Measurements from ENCODE around the gene GPR12. TPM values are rescaled to one million over a fixed set of nuclear protein-coding genes. Genes with fewer than 3 reads are reported as not detected.

Gene GPR12
- total and polyA plus RNA-seq, 2 experiments from 2014 or later = 0.13 TPM; not detected in 1

GRCh38 chr13:26707122-26708006 is 53.2 kb downstream of the GPR12 start (continued):
- TF ChIP-seq, protein P1, sequence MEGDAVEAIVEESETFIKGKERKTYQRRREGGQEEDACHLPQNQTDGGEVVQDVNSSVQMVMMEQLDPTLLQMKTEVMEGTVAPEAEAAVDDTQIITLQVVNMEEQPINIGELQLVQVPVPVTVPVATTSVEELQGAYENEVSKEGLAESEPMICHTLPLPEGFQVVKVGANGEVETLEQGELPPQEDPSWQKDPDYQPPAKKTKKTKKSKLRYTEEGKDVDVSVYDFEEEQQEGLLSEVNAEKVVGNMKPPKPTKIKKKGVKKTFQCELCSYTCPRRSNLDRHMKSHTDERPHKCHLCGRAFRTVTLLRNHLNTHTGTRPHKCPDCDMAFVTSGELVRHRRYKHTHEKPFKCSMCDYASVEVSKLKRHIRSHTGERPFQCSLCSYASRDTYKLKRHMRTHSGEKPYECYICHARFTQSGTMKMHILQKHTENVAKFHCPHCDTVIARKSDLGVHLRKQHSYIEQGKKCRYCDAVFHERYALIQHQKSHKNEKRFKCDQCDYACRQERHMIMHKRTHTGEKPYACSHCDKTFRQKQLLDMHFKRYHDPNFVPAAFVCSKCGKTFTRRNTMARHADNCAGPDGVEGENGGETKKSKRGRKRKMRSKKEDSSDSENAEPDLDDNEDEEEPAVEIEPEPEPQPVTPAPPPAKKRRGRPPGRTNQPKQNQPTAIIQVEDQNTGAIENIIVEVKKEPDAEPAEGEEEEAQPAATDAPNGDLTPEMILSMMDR (conservative IDR thresholded peaks at IDR 0.05; ENCODE audit: low read depth in 2 of 2) = peak; percentile 68 to 86
- TF ChIP-seq ZNF331 (CRISPR knock-in tag; IDR thresholded peaks at IDR 0.05; ENCODE audit: low read depth) = no peak
- TF ChIP-seq CREB1 (CRISPR knock-in tag; IDR thresholded peaks at IDR 0.05; ENCODE audit: low read depth) = no peak

- Mint-ChIP-seq H3K36me3 (ENCODE audit: low read depth) (no peaks in the 10 kb centered on the region), H3K4me1 (peaks cover 16% of the 10 kb centered on the region), H3K9me3 (no peaks in the 10 kb centered on the region), H3K4me3 (no peak overlapping the region), H3K27ac (no peak overlapping the region), H3K27me3 (ENCODE audit: insufficient read depth, low read depth, poor library complexity) (peaks cover 7% of the 10 kb centered on the region)
- H3K27ac ChIP-seq (ENCODE audit: low read depth) = no peak overlapping the region
- H3K79me2 ChIP-seq (replicated peaks; ENCODE audit: insufficient read depth) = no peaks in the 10 kb centered on the region
- ATAC-seq (no peak), DNase-seq (ENCODE audit: low spot score) (peak; percentile 22)
- H3K4me3 ChIP-seq = no peak overlapping the region
- H3K9me2 ChIP-seq (ENCODE audit: insufficient read depth) = no peaks in the 10 kb centered on the region
- H3K4me2 ChIP-seq = no peak overlapping the region
- H3K27me3 ChIP-seq (ENCODE audit: insufficient read depth) = no peaks in the 10 kb centered on the region
- TF ChIP-seq EZH2 (IDR thresholded peaks at IDR 0.05; ENCODE audit: low read depth, unreplicated experiment) (no peak), POLR2AphosphoS5 (IDR thresholded peaks at IDR 0.05; ENCODE audit: low read depth) (no peak), ETS1 (IDR thresholded peaks at IDR 0.05) (no peak)
- TF ChIP-seq, protein P1 (conservative IDR thresholded peaks at IDR 0.05; ENCODE audit: low read depth in 2 of 2) = peak; percentile 35 to 41; a peak in 3 of 4 replicates
- H2AFZ ChIP-seq = no peak overlapping the region
- no peaks in the 10 kb centered on the region for H4K20me1 ChIP-seq (replicated peaks; ENCODE audit: insufficient read depth)
- no peaks in the 10 kb centered on the region for H3F3A ChIP-seq (replicated peaks; ENCODE audit: low read depth)
- peaks cover 9% of the 10 kb centered on the region for H3K4me1 ChIP-seq (ENCODE audit: insufficient read depth)
- no peaks in the 10 kb centered on the region for H3K36me3 ChIP-seq (ENCODE audit: insufficient read depth)
Observed at GRCh38 chr13:26706381-26706780, 54.2 kb downstream of the GPR12 start.

DNA sequence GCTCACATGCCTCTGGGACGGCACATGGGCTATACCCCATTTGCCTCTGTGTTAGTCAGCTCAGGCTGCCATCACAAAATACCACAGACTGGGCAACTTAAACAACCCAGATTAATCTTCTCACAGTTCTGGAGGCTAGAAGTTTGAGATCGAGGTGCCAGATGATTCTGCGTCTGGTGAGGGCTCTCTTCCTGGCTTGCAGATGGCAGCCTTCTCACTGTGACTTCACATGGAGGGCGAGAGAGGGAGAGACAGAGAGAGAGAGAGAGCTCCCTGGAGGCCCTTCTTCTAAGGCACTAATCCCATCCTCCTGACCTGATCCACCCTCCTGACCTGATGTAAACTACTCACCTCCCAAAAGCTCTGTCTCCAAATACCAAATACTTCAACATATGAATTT is 55.0 kb downstream of the GPR12 start:
- H4K20me1 ChIP-seq (replicated peaks; ENCODE audit: insufficient read depth) = no peaks in the 10 kb centered on the region
- peaks cover 6% of the 10 kb centered on the region for H3K27me3 Mint-ChIP-seq (ENCODE audit: insufficient read depth, low read depth, poor library complexity)
- no peak overlapping the region for H2AFZ ChIP-seq
- TF ChIP-seq JUNB (IDR thresholded peaks at IDR 0.05; ENCODE audit: unreplicated experiment) (no peak), ETS1 (IDR thresholded peaks at IDR 0.05) (no peak), CREB1 (CRISPR knock-in tag; IDR thresholded peaks at IDR 0.05; ENCODE audit: low read depth) (no peak), ZNF114 (CRISPR knock-in tag; IDR thresholded peaks at IDR 0.05) (no peak)

More for the DNA sequence above, 55.0 kb downstream of the GPR12 start:
- Mint-ChIP-seq H3K9me3 (no peaks in the 10 kb centered on the region), H3K4me3 (no peak overlapping the region), H3K36me3 (ENCODE audit: low read depth) (no peaks in the 10 kb centered on the region), H3K4me1 (peaks cover 16% of the 10 kb centered on the region), H3K27ac (no peak overlapping the region)
- no peak for ATAC-seq
- Histone ChIP-seq H3K4me3 (no peak overlapping the region), H3K27me3 (ENCODE audit: insufficient read depth) (no peaks in the 10 kb centered on the region), H3K79me2 (replicated peaks; ENCODE audit: insufficient read depth) (no peaks in the 10 kb centered on the region), H3K9me2 (ENCODE audit: insufficient read depth) (no peaks in the 10 kb centered on the region), H3K36me3 (ENCODE audit: insufficient read depth) (no peaks in the 10 kb centered on the region), H3F3A (replicated peaks; ENCODE audit: low read depth) (no peaks in the 10 kb centered on the region), H3K4me1 (ENCODE audit: insufficient read depth) (peaks cover 9% of the 10 kb centered on the region), H3K27ac (ENCODE audit: low read depth) (no peak overlapping the region), H3K4me2 (no peak overlapping the region)
- no peak for DNase-seq (ENCODE audit: low spot score)

Measured in GM23338 (cell line).